Muscle of leg (tissue), 16 donors: Measurements from ENCODE around the gene RALGAPA2. TPM values are rescaled to one million over a fixed set of nuclear protein-coding genes. Genes with fewer than 3 reads are reported as not detected.

Source experiments
- DNase-seq: peaks from one replicate; pipeline ENCODE4 v3.0.0; 2013
- H3K27ac ChIP-seq: one replicate; pipeline ENCODE4 v1.5.1; 2013; ENCODE audit warnings: mild to moderate bottlenecking, low read length, control low read depth
- H3K27me3 ChIP-seq: one replicate; pipeline ENCODE4 v1.6.1; 2013; ENCODE audit warnings: low read length; ENCODE audit not compliant: control insufficient read depth, insufficient read depth
- H3K36me3 ChIP-seq: one replicate; pipeline ENCODE4 v1.6.1; 2013; ENCODE audit warnings: low read length; ENCODE audit not compliant: control insufficient read depth, insufficient read depth
- H3K4me1 ChIP-seq: one replicate; pipeline ENCODE4 v1.6.1; 2013; ENCODE audit warnings: low read length; ENCODE audit not compliant: control insufficient read depth, insufficient read depth
- H3K4me3 ChIP-seq: one replicate; pipeline ENCODE4 v1.5.1; 2013; ENCODE audit warnings: low read length, control low read depth
- H3K9me3 ChIP-seq: replicated peaks from 2 replicates; pipeline ENCODE4 v1.6.1; 2013; ENCODE audit warnings: low read depth, low read length; ENCODE audit not compliant: control insufficient read depth
- WGBS: methylation state at CpG from one replicate; pipeline ENCODE4 v1.1.5; 2013; ENCODE audit warnings: missing lambda C conversion rate; ENCODE audit not compliant: insufficient coverage; 5-methylcytosine and 5-hydroxymethylcytosine counted together
- long read RNA-seq, 11 donors: transcript quantifications; one replicate each; lab custom pipeline, GENCODE V29; 2026
- polyA plus RNA-seq, 8 donors: library from polyadenylated mRNA; unstranded; fragments of 120-200 nt; gene quantifications; one replicate each; pipeline versions ENCODE4 v1.2.1 to v1.2.3, GENCODE V29; 2013; ENCODE audit warnings: inconsistent platforms in 1 of 8, low replicate concordance in 1 of 8; ENCODE audit not compliant: insufficient read length in 8 of 8, insufficient read depth in 1 of 8
- total RNA-seq: library from RNA; stranded (reverse); fragments of 120-200 nt; gene quantifications from one replicate; pipeline ENCODE4 v1.2.4, GENCODE V29; 2013

RALGAPA2 gene
- total RNA-seq (8.6 TPM), polyA plus RNA-seq (10 to 100 TPM in 1 of 8 donors, 1 to 10 TPM in 7; 6.0 to 10.6 (median 8.1) TPM)
- long read RNA-seq, donor 1 = 0 reads
- long read RNA-seq, donor 2 = 0 reads
- long read RNA-seq, donor 3, full-length matches to known transcripts = 1 of 1 reads
- long read RNA-seq, donor 3, partial matches to known transcripts = 0 of 1 reads
- long read RNA-seq, donor 3, other reads (novel, unspliced or antisense) = 0 of 1 reads
- long read RNA-seq, donor 4 = 0 reads
- long read RNA-seq, donor 5 = 0 reads
- long read RNA-seq, donor 6 = 0 reads
- long read RNA-seq, donor 7 = 0 reads
- long read RNA-seq, donor 8 = 0 reads
- long read RNA-seq, donor 9 = 0 reads
- long read RNA-seq, donor 10 = 0 reads
- long read RNA-seq, donor 11 = 0 reads

GRCh38 chr20:20712474-20713243, at the start of gene RALGAPA2:
TSS of gene RALGAPA2 (minus strand) at chr20:20712644. CDS start at chr20:20712480, 164 bp downstream.
- WGBS = under 1% methylated on average over 87 of the region's 87 CpGs
- peak; percentile 100 for DNase-seq
- H3K36me3 ChIP-seq = no peaks in the 10 kb centered on the region
- H3K9me3 ChIP-seq = no peaks in the 10 kb centered on the region
- H3K27ac ChIP-seq = peak within 1 kb of the TSS; percentile 94
- H3K4me1 ChIP-seq = peaks cover 13% of the 10 kb centered on the region
- H3K27me3 ChIP-seq = no peaks in the 10 kb centered on the region
- H3K4me3 ChIP-seq = peak within 1 kb of the TSS; percentile 71

GRCh38 chr20:20761301-20761700, 48.9 kb upstream of the RALGAPA2 start:
- Histone ChIP-seq H3K27me3 (no peaks in the 10 kb centered on the region), H3K4me1 (no peaks in the 10 kb centered on the region), H3K9me3 (no peaks in the 10 kb centered on the region), H3K36me3 (no peaks in the 10 kb centered on the region), H3K27ac (no peak overlapping the region), H3K4me3 (no peak overlapping the region)
- 71% methylated on average over 1 of the region's 1 CpG for WGBS
- no peak for DNase-seq

GRCh38 chr20:20759132-20759531, 46.7 kb upstream of the RALGAPA2 start:
- Histone ChIP-seq H3K27ac (no peak overlapping the region), H3K4me3 (no peak overlapping the region), H3K27me3 (no peaks in the 10 kb centered on the region), H3K9me3 (no peaks in the 10 kb centered on the region), H3K36me3 (no peaks in the 10 kb centered on the region), H3K4me1 (no peaks in the 10 kb centered on the region)
- DNase-seq = no peak
- 76% methylated on average over 4 of the region's 6 CpGs for WGBS

- no peaks in the 10 kb centered on the region for H3K4me1 ChIP-seq
- no peak for DNase-seq
- no peaks in the 10 kb centered on the region for H3K9me3 ChIP-seq
- 93% methylated on average over 5 of the region's 6 CpGs for WGBS
- no peak overlapping the region for H3K27ac ChIP-seq
- H3K27me3 ChIP-seq = no peaks in the 10 kb centered on the region
- H3K36me3 ChIP-seq = no peaks in the 10 kb centered on the region
- H3K4me3 ChIP-seq = no peak overlapping the region
Measured at GRCh38 chr20:20755674-20756319, 43.4 kb upstream of the RALGAPA2 start.

- H3K9me3 ChIP-seq = no peaks in the 10 kb centered on the region
- no peak overlapping the region for H3K27ac ChIP-seq
- H3K36me3 ChIP-seq = no peaks in the 10 kb centered on the region
- H3K4me1 ChIP-seq = no peaks in the 10 kb centered on the region
- H3K4me3 ChIP-seq = no peak overlapping the region
- no peaks in the 10 kb centered on the region for H3K27me3 ChIP-seq
- WGBS = 94% methylated on average over 2 of the region's 4 CpGs
- no peak for DNase-seq
Measured at GRCh38 chr20:20755231-20755630, 42.8 kb upstream of the RALGAPA2 start.

GRCh38 chr20:20754714-20755113, 42.3 kb upstream of the RALGAPA2 start:
- Histone ChIP-seq H3K27ac (no peak overlapping the region), H3K27me3 (no peaks in the 10 kb centered on the region), H3K4me1 (no peaks in the 10 kb centered on the region), H3K9me3 (no peaks in the 10 kb centered on the region), H3K36me3 (no peaks in the 10 kb centered on the region), H3K4me3 (no peak overlapping the region)
- no peak for DNase-seq
- WGBS = no CpG with 5 or more reads among the region's 3 CpGs

- 60% methylated on average over 1 of the region's 5 CpGs for WGBS
- H3K27ac ChIP-seq = peak overlapping the region; percentile 77
- DNase-seq = peak; percentile 43
Measured at GRCh38 chr20:20752712-20753111, 40.3 kb upstream of the RALGAPA2 start.

GRCh38 chr20:20747298-20747697, 34.9 kb upstream of the RALGAPA2 start:
- peaks cover 12% of the 10 kb centered on the region for H3K9me3 ChIP-seq
- no peaks in the 10 kb centered on the region for H3K27me3 ChIP-seq
- DNase-seq = no peak
- H3K4me3 ChIP-seq = no peak overlapping the region
- H3K4me1 ChIP-seq = peaks cover 20% of the 10 kb centered on the region
- H3K27ac ChIP-seq = no peak overlapping the region
- WGBS = 73% methylated on average over 1 of the region's 1 CpG
- no peaks in the 10 kb centered on the region for H3K36me3 ChIP-seq

More at GRCh38 chr20:20752712-20753111, 40.3 kb upstream of the RALGAPA2 start:
- Histone ChIP-seq H3K27me3 (no peaks in the 10 kb centered on the region), H3K4me1 (no peaks in the 10 kb centered on the region), H3K4me3 (no peak overlapping the region), H3K9me3 (peaks cover 12% of the 10 kb centered on the region), H3K36me3 (no peaks in the 10 kb centered on the region)

GRCh38 chr20:20744170-20744725, 31.8 kb upstream of the RALGAPA2 start:
- peaks cover 11% of the 10 kb centered on the region for H3K9me3 ChIP-seq
- H3K27ac ChIP-seq = peak overlapping the region; percentile 95
- no peak for DNase-seq
- 4% methylated on average over 3 of the region's 5 CpGs for WGBS
- H3K4me1 ChIP-seq = peaks cover 31% of the 10 kb centered on the region
- no peaks in the 10 kb centered on the region for H3K27me3 ChIP-seq
- no peak overlapping the region for H3K4me3 ChIP-seq
- no peaks in the 10 kb centered on the region for H3K36me3 ChIP-seq
